Stimulated activated CD4-positive, alpha-beta T cell treated with anti-CD3 and anti-CD28 coated beads, TNF-alpha, amount 100 ng/mL, for 24 hours (primary cell): ENCODE data around the gene IQCK.
"Not testable (repeated sequence)": the region's sequence is repeated elsewhere in the genome, so short reads cannot be mapped to it uniquely, and the experiment has no call there.

ENCODE experiments used
- DNase-seq, 3 experiments: peaks; one replicate each; pipeline ENCODE4 v3.0.0-alpha.2; 2020; ENCODE audit warnings: low read depth in 3 of 3

IQCK gene

DNA sequence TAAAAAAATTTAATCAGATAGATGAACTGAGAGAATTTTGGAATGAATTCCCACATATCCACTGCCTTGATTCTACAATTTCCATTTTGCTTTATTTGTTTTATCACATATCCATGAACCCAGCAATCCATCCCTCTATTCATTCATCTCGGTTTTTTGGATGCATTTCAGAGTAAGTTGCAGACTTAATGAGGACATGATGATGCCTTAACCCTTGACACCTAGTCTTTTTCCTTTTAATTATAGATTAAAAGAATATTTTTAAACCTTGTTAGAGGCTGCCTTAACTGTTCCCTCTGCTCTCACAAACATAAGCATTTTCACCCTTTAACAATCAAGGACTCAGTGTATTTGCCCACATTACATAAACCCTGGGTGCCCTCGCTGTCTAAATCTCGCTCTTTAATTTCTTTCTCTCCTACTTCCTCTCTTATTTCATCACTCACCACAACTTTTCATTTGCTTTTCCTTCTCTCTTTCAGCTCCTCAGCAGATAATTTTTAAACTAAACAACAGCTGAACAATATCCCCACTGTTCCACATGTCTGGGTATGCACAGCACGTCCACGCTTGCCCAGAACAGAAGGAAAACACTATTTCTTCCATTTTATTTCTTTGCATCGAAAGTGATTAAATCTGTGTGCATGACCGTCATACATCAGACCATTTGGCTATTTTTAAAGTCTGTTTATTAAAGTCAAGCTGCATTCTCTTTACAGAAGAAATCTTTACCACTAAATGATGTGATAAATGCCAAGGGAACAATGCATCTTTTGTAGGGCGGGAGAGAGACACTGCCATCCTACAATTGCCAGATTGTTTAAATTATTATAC lies 39.9 kb downstream of the IQCK start:
- no peak for DNase-seq

DNA sequence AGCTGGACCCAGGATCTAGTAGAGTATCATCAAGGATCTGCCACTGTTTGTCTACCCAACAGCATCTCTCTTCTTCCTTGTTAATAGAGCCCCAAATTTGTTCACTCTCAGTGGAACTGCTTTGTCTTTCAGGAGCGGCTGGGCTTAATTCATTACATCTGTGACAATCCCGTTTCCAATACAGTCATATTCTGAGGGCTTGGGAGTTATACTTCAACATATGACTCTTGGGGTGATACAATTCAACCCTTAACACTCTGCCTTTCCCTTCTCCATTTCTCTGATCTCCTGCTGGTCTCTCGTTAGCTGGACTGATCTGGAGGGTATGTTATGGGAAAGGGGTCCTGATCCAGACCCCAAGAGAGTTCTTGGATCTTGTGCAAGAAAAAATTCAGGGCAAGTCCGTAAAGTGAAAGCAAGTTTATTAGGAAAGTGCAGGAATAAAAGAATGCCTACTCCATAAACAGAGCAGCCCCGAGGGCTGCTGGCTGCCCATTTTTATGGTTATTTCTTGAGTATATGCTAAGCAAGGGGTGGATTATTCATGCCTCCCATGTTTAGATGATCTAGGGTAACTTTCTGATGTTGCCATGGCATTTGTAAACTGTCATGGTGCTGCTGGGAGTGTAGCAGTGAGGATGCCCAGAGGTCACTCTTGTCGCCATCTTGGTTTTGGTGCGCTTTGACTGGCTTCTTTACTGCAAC lies 42.4 kb downstream of the IQCK start:
- DNase-seq, result no peak

DNA sequence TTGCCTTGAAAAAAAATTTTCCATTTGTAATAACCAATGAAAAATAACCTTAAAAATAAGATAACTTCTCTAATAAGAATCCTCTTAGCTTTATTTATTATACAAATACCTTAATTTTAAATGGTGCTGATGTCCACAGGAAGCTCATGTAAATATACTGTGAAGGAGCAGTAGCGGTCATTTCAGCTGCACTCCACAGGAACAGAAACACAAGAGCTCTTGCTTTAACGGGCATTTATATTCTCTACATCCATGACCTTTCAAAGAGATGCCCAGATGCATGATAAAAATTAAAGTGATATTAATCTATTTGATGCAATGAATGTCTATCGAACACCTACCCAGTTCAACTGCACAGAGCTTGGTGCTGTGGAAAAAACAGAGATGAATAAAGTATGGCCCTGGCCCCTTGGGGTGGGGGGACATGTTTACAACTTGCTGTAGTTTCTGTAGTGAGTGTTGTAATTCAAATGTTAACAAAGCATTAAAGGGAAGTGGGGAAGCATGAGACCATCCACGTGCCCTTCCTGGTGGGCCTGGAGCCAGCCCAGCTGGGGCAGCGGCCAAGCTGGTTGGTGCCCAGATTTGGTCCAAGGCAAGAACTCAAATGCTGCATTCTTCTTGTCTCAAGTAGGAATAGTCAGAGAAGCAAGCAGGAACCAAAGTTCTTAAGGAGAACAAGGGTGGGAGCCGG lies 47.9 kb downstream of the IQCK start:
- no peak for DNase-seq

DNA sequence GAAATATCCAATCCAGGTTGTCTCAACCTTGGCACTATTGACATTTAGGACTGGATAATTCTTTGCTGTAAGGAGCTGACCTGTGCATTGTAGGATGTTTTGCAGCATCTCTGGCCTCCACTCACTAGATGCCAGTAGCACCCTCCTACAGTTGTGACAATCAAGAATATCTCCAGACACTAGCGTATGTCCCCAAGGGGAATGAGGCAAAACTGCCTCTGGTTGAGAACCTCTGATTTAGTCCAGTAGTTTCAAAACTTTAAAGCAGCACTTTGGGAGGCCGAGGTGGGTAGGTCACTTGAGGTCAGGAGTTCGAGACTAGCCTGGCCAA lies 48.4 kb downstream of the IQCK start:
- no peak for DNase-seq

DNA sequence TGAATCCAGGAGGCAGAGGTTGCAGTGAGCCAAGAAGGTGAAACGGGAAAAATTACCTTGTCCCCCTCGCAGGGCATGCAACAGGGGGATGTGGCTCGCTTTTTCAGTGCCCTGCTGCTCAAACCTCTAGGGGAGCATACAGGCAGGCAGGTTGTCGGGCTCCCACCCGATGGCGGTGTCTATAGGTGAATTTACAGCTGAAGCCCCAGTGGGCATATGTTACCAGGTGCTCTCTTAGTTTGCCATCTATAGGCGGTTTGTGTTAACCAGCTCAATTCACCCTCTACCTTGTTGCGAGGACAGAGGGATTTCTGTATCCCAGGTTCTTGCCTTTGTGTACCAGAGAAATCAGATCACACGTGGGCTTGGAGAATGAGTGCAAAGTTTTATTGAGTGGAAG lies 48.9 kb downstream of the IQCK start:
- DNase-seq, result no peak

DNA sequence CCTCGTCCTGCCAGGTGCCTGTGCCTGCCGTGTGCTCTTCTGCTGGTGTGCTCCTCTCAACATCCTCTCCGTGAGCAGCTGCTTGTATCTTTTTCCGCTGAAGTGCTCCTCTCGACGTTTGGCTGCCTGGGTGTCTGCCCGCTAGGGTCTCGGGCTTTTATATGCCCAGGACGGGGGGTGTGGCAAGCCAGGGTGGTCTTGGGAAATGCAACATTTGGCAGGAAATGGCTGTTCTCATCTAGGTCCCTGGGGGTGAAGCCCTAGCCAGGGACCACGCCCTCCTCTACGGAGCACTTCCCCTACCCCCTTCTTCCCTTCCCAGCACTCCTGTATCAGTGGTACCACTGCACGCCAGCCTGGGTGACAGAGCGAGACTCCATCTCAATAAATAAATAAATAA lies 49.4 kb downstream of the IQCK start:
- DNase-seq, result no peak

DNA sequence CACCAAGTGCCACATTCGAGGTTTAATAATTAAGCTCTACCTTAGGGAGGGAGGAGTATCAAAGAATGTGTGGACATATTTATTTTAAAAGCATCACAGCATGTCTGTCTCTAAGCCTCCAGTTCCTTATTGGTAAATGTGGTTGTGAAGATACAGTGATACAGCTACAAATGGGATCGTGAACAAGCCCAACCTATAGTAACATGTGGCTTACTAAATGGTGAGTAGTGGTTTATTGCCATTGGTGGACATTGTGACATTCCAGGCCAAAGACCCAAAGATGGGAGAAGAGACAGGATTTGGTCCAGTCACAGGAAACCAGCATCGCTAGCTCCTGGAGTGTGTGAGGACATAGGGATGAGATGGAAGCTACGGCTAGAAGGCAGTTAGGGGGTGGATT lies 51.2 kb downstream of the IQCK start:
- DNase-seq, result no peak

DNA sequence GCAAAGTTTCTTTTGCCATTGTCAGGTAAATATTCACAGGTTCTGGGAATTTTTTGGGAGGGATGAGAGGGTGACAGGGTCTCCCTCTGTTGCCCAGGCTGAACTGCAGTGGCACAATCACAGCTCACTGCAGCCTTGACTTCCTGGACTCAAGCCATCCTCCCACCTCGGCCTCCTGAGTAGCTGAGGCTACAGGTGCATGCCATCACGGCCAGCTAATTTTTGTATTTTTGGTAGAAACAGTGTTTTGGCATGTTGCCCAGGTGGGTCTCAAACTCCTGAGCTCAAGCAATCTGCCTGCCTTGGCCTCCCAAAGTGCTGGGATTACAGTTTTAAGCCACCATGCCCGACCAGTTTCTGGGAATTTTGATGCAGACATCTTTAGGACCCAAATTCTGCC lies 53.0 kb downstream of the IQCK start:
- DNase-seq, result no peak

DNA sequence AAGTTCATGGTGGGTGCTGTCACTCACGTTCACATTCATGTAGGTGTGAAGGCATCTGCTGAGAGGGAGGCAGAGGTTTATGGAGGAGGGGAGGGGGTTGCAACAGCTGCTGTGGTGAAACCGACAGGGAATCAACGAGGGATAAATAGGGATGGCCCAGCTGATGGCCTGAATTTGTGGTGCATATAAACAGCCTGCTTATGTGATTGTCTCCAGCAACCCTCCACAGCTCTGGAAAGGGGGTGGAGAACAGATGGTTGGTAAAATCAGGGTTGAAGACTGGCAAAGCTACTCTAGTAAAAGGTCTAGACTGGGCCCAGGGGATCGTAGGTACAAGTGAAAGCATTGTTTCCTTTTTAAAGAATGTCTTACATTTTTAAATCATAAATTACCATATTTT lies 53.7 kb downstream of the IQCK start:
- DNase-seq, result no peak

DNA sequence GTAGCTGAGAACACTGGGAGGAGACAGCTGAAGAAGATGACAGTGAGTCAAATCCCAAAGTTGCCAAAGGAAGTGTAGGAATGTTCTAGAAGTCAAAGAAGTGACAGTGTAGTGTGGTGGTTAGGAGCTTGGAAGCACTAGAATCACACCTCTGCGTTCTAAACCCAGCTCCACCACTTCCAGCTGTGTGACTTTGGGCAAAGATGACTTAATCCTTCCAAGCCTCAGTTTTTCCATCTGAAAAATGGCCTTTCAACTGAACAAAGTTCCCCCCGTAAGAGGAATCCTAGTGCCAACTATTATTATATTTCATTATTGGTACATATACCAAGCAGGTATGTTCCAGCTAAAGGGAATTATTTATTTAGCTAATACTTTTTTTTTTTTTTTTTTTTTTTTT lies 56.0 kb downstream of the IQCK start:
- DNase-seq, result no peak

DNA sequence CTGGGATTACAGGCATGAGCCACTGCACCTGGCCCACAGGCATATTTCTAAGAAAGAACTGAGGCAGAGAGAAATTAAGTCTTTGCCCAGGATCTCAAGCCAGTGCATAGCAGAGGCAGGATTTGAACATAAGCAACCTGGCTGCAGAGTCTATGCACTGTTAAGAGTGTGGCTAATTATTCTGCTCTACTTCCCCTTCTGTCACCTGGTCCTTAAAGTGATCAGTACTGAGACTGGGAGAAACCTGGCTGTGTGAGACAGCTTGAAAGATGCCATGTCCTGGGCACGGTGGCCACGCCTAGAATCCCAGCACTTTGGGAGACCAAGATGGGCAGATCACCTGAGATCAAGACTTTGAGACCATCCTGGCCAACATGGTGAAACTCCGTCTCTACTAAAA lies 58.1 kb downstream of the IQCK start:
- no peak for DNase-seq

DNA sequence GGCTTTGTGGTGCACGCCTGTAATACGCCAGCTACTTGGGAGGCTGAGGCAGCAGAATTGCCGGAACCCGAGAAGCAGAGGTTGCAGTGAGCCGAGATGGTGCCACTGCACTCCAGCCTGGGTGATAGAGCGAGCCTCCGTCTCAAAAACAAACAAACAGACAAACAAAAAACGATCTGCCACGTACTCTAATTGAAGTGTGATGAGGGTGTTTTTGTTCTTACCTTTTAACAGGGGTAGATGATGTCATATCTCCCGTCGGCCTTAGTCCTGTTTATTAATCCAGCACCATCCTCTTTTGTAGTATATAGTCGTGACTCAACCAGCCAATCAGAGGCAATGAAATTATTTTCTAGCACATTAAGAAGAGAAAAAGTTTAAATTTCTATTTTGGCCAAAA lies 58.5 kb downstream of the IQCK start:
- no peak for DNase-seq

DNA sequence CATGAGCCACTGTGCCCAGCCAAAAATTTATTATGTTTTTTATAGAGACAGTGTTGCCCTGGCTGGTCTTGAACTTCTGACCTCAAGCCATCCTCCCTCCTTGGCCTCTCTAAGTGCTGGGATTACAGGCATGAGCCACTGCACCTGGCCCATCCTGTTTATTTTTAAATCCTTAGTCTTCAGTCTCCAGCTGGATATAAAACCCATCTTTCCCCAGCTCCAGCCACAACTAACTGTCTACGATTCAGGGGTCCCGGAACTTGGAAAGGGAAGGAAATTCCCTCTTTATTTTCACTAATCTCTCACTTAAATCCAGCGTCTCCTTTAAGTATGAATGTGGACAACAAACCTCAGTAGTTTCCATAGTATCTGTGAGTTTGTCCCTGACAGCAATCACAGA lies 62.2 kb downstream of the IQCK start:
- DNase-seq, result no peak

DNA sequence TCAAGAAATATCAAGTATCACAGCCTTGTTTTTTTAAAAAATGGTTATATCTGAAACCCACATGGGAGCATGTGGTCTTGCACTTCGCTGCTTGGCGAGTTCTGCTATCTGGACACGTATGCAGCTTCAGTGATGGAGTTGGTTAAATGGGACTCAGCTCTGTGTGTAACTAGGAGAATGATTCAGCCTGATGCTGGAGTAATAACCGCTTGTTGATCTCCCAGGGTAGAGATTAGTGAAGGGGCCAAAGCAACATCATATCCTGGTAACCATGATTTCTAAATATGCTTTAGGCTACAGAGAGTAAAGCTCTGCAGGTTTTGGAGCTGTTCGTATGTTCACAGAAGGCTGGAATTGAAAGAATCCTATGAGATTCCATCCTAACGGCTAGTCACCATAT lies 63.2 kb downstream of the IQCK start:
- no peak for DNase-seq

DNA sequence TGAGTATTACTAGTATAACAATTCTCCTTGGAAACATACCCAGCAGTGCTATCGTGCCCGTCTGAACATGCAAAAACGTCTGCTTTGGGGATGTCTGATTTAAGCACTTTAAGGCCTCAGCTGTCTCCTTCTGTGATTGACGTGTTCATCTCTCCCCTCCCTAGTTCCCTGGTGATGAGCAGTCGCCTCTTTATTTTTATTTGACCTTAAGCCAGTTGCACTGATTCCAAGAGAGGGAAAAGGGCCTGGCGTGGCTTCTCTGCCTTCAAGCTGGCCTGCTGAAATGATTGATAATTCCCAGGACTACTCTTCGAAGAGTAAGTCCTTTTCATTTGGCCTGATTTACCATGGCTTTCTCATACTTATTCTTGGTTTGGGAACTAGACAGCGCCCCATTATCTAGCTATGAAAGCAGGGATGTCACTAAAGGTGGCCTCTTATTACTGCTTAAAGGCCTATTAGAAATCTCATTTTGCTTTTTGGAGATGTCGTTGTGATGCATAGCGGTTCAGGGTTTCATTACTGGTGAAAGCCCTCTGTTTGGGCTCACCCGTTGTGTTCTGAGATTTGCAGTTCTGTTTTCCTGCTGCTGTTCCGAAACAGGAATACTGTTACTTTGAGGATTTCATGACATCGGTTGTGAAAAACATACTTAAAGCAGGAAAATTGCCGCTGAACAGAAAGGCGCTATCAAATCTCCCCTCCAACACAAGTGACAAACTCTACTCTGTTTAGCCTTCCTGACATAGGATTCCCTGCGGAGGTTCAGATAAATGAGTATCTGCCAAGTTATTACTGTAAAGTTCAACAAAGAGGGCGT lies 65.5 kb downstream of the IQCK start:
- no peak for DNase-seq

DNA sequence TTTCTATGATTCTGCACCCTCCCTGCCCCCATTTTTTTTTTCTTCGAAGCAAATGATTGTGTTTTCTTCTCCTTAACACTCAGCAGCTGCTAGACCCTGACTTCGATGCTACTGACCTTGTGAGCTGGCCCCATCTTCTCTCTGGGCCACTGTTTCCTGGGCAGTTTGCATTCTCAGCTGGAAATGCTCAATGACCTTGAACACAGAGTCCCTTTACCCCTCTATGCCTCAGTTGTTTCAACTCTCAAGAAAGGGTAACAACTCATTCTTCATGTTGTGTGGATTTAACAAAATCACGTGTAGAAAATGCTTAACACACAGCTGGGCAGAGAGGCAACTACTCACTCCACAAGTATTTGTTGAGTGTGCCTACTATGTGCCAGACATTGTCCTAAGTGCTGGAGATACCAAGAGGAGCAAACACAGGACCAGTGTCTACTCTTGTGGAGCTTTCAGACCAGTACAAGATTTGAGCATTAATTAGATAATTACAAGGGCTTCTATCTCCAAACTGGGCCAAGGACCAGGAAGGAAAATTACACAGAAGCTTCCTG lies 66.2 kb downstream of the IQCK start:
- DNase-seq, result no peak

DNA sequence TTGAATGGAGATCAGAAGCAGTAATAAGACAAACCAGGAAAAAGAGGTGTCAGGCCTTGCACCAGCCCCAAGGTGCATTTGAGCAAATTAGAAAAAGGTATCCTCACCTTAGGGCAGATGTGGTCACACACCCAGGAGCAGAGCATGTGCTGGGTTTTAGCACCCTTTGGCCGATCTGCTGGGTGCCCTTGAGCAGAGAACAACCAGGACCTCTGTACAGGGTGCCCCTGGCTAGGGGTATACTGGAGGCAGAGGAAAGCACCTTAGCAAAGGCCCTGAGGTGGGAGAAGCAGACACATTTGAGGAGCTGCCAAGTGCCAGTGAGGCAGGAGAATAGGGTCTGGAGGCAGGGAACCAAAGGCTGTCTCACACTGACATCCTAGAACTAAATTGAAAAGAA lies 67.0 kb downstream of the IQCK start:
- no peak for DNase-seq

DNA sequence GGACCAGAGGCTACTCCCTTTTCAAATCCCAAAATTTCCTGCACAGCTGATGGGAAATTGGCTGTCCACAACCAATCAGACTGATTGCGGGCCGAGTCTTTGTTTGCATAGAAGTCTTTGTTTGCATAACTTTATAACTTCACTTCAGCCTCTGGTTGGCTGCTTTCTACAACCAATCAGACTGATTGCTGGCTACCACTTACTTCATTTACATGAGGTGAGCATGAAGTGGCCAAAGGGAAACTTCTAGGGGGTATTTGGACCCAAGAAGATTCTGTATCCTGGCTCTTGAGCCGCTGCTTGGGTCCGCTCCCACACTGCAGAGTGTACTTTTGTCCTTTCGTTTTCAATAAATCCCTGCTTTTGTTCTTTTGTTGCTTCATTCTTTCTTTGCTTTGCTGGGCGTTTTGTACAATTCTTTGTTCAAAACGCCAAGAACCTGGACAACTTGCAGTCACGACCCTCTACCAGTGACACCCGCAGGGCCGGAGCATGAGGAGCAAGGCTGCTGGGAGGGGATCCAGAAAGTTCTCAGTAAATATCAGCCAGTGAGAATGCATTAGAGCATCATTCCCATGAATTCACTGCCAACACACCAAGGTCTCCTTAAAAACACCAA lies 67.5 kb downstream of the IQCK start:
- no peak for DNase-seq

DNA sequence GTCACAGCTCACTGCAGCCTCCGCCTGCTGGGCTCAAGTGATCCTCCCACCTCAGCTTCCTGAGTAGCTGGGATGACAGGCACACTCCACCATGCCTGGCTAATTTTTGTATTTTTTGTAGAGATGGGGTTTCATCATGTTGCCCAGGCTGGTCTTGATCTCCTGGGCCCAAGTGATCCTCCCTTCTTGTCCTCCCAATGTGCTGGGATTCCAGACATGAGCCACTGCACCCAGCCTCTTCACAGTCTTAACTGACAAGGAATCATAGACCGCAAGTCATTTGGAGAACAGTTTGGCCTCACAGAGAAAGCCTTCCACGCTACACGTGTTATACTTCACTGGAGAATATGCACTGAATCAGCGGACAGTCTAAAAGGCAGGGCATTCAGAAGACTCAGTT lies 83.3 kb downstream of the IQCK start:
- DNase-seq, result not testable (repeated sequence)

DNA sequence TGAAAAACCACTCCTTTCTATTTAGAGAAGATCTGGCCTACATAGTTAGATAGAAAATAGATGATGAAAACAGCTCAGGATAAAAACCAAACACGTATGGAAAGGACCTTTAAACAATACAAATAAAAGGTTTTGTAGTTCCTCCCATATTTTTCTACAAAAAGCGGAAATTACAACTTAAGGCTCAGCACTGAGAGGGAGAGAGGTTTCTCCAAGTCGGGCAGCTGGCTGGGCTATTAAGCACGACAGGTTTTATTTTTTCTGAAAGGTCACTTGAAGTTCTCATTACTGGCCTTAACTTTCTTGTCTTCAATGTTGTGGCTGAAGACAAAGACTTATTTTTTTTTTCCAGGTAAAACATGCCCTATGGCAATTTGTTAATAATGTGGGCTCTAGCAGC lies 83.8 kb downstream of the IQCK start:
- not testable (repeated sequence) for DNase-seq

DNA sequence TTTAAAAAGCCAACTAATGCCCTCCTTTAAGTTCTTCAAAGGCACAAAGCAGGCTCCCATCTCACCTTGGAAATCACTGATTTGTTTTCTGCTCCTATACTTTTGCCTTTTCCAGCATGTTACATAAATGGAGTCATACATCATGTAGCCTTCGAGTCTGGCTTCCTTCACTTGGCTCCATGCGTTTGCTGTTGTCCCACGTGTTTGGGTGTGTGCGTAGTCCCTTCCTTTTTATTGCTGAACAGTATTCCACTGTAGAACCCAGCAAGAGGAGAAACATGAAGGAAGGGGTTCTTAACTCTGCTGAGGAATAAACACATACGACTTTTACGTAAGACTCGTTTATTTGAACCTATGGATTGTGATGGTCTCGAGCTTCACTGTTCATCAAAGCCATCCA lies 84.5 kb downstream of the IQCK start:
- DNase-seq, result no peak
